RKO (cell line): ENCODE results near the gene SPAG5.

Source experiments
- DNase-seq: peaks from one replicate; pipeline ENCODE4 v3.0.0-alpha.2; 2016; ENCODE audit warnings: low spot score

SPAG5 gene

DNA sequence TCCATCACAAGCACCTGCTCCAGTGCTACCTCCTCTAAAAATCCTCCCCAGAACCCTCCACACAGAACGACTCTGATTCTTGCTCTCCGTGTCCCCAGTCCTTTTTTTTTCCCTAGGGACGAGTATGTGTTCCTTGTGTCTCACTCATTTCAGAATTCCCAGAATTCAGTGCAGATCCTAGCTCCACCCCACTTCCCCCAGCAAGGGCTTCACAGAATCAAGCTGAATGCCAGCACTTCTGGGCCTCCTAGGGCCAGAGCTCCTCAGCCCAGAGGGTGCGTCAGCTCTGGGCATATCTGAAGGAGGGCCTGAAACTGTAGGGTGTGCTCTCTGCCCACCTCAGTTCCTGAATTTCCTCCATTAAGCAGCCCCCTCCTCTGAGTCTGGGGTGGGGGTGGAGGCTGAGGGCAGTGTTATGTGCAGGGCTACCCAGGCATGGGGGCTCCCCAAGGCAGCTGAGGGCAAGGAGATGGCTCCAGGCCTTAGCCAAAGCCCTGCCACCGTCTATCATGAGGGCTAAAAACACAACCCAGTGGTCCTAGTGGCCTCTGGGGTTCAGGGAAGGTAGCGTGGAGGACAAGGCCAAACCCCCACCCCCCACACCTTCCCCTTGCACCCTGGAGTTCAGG lies 52.9 kb downstream of the SPAG5 start:
- DNase-seq: no peak

DNA sequence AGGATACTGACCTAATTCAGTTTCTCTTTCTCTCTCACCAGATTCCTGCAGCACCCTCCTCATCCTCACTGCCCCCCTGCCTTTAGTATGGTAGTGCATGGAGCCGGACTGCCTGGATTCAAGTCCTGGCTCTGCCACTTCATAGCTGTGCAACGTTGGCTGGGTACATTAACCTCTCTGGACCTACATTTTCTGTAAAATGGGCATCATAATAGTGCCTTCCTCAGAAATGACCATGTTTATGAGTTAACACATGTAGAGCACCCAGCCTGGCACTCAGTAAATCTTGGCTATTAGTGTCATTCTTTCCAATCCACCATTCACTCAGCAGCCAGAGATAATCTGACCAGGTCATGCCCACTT lies 53.7 kb downstream of the SPAG5 start:
- DNase-seq: no peak

DNA sequence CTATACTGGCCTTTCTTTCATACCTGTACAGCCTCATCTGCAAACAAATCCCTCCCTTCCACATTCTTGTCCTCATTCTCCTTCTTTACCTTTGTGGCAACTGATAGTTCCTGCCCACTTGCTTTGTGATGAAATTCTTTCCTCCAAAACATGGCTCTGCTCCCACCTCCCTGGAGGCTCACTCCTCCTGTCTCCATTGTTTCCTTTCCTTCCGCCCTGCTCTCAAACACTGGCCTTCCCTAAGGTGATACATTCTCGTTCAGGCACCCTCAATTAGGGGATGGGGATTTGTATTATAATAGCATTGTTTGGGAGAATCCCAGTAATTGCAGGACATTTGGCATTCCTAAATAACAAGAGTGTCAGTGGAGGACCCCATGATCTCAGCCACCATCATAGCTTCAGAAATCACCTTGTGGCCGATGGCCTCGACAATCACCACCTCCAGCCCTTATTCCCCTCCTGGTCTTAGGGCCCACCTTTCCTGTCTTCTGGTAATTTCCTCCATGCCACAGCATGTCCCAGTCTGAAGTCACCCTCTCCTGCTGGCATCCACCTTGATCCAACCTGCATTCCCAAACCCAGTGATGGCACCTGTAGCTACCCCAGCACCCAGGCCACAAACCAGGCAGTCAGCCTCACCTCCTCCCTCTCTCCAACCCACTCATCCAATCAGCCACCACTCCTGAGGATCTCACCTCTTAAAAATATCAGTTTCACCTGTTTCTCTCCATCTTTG lies 54.3 kb downstream of the SPAG5 start:
- no peak for DNase-seq

DNA sequence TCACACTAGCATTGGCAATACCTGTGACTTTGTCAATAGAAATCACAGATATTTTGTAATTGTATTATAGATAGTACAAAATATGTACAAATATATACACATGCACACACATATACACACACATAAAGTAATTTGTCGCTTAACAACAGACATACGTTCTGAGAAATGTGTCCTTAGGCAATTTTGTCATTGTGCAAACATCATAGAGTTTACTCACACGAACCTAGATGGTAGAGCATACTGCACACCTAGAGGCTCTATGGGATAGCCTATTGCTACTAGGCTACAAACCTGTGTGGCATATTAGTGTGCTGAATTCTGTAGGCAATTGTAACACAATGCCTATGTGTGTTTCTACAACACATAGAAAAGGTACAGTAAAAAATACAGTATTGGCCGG lies 57.4 kb downstream of the SPAG5 start:
- no peak for DNase-seq

DNA sequence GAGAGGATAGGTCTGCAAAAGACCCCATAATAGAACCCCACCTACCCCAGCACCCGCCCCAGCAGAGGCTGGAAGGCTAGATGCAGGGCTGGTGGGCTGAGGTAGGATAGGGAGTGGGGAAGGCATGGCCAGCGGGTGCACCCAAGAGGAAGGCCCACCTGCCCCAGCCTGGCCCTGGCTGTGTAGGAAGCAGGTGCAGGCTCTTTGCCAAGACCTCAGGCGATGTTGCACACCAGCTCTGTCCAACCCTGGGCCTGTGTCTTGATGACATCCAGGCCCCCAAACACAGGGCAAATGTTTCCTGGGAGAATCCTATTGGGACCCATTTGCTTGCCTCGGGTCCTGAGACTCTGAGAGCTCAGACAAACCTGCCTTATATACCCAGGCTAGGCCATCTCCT lies 58.6 kb downstream of the SPAG5 start:
- no peak for DNase-seq

DNA sequence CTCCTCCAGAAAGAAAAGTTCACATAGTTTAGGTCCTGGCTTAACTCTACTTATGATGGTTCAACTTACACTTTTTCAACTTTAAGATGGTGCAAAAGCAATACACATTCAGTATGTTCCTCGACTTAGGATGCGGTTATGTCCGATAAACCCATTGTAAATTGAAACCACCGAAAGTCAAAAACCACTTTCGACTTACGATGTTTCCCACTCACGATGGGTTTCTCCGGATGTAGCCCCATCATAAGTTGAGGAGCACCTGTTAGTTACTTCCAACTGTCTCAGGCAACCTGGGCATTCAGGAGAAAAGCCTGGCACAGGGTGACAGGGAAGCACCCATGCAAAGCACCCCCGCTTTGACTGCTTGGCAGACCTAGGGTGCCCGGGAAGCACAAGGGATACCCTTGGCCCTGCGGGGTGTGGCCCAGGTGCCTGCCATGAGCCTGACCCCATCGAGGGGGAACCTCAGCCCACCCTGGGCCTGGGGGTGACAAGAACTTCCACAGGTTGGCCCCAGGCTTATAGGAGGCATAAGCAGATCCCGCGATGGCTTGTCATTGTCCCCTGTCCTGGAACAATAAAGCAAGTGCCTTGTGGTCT lies 60.4 kb downstream of the SPAG5 start:
- DNase-seq: no peak

DNA sequence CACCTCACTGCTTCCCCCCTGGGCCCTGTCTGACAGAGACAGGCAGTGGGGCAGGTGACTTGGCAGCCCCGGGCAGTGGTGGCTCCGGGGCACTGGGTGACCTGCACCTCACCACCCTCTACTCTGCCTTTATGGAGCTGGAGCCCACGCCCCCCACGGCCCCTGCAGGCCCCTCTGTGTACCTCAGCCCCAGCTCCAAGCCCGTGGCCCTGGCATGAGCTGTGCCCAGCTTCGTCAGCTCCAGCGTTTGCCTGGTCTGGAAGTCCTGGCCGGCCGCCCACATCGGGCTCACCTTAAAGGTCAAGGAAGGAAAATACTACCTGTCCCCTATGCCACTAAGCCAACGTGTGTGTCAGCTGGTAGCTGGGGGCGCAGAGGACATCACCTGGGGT lies 61.6 kb downstream of the SPAG5 start:
- DNase-seq: no peak

DNA sequence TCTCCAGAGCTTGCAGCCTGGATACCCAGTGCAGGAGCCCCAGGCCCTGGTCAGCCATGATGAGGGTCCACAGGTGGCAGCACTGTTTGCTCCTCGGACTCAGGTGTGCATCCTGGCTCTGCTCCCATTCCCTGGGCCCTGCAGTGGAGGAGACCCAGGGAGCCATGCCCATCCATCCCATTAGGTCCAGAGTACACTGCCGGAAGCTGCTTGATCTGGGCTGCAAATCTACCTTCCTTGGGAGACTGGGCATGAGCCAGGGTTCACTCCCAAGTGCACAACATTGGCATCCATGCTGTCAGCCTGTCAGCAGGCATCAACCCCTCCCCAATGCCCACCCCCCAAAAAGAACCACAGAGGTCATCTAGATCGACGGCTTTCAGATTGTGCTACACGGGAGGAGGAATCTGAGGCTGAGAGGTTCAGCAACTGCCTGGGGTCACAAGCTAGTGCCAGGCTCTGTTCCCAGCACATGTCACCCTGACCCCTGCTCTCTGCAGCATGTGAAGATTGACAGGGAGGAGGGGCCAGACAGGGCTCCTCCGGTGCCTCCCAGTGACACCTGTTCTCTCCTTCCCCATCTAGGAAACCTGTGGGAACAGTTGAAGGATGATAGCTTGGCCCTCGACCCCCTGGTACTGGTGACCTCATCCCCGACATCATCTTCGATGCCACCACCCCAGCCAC lies 62.1 kb downstream of the SPAG5 start:
- no peak for DNase-seq

DNA sequence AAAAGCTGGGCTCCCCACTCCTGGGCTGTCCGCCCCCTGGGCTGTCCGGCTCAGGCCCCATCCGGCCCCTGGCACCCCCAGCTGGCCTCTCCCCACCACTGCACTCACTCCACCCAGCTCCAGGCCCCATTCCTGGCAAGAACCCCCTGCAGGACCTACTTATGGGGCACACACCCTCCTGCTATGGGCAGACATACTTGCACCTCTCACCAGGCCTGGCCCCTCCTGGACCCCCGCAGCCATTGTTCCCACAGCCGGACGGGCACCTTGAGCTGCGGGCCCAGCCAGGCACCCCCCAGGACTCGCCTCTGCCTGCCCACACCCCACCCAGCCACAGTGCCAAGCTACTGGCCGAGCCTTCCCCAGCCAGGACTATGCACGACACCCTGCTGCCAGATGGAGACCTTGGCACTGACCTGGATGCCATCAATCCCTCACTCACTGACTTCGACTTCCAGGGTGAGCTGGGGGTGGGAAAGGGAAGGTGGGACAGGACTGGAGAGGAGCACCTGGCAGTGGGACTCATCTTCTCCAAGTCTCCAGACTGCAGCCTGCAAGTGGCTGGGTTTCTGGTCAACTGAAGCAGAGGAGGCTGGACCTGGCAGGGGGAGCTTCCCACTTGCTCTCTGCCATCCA lies 64.0 kb downstream of the SPAG5 start:
- no peak for DNase-seq

DNA sequence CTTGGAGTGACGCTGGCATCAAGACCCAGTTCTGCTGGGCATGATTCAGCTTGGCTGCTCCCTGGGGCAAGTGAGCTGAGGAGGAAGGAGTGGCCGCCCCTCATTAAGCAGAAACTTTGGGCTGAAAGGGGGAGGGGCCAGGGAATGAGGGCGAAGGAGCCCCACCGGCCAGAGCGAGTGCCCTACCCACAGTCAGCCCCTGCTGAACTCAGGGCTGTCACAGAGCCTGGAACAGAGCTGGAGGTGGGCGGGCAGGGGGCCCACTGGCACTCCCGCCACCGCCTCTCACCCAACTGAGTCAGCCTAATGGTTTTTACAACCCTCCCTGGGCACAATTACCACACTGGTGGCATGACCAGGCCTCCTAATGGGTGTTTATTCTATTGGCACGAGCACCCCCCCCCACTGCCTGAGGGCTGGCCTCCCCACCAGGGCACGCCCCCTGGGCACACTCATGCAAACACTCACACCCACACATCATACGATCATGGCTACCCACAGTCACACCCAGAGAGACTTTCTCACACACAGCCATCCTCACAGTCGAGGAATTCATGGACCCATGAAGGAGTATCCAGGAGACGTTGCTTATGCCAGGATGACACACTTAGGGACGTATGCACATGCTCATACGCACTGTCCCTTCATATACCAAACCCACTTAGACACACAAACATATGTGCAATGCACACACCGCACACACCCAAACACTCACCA lies 65.6 kb downstream of the SPAG5 start:
- no peak for DNase-seq

DNA sequence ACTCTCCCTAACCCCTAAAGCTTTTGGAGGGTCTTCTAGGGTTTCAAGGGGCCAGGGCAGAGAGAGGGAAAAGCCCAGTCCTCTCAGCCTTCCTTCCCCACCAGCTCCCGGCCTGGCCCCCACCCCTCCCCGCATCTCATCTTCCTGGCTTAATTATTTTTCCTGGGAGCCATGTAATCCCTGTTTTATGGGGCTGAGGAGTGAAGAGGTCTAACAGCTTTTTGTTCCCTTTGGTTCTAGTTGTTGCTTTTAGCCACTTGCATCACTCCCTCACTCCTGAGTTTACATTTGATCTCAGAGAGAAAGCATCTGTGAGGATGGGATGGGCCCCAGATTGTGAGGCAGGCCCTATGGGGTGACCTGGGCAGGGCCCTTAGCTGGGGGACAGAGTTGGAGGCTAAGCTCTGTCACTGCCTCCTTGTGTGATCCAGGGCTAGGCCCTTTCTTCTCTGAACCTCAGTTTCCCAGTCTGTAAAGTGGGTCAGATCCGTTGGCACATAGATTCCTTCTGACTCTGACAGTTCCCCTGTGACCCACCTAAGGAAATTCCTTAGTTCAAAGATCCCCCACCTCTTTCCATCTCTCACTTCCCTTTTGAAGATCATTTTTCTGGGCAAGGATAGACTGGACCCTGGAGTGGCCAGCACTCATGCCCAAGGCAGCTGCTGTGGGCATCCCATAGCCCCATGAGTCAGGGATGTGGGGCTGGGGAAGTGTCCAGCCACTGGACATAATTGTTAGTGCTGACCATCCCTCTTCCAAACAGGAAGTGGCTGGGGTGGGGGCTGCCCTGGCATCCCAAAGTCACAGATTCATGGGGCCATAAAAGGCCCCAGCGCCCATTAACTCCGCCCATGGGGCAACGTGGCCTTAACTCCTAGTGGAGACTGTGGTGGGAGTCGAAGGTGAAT lies 66.5 kb downstream of the SPAG5 start:
- DNase-seq: no peak

DNA sequence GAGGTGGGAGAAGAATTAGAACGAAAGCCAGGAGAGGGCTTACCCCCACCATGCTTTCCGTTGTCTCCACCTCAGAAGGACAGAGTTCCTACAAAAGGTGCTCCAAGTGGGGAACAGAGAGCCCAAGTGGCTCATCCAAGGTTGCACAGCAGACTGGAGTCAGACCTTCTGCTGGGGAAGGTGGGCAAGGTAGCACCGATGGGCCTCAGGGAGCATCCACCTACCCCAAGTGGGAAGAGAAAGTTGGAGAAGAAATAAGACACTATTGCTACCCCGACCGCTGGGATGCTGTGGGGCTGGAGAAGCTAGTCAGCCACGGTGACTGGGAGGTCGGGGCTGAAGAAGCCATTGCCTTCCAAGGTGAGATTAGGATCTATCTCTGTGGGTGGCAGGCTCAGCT lies 67.9 kb downstream of the SPAG5 start:
- no peak for DNase-seq

DNA sequence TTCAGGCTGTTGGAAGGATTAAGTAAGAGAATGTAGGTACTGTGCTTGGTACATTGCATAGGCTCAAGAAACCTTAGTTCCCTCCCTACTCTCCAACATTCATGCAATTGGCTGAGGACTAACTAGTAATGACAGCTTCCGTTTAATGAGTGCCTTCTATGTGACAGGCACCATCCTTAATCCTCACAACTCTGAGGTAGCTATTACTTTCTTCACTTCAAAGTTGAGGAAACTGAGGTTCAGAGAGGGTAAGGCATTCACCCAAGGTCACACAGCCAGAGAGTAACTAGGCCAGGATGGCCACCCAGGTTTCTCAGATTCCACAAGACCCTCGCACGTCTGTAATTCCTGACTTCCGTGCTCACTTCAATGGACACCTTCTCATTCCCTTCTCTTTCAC lies 68.6 kb downstream of the SPAG5 start:
- no peak for DNase-seq

DNA sequence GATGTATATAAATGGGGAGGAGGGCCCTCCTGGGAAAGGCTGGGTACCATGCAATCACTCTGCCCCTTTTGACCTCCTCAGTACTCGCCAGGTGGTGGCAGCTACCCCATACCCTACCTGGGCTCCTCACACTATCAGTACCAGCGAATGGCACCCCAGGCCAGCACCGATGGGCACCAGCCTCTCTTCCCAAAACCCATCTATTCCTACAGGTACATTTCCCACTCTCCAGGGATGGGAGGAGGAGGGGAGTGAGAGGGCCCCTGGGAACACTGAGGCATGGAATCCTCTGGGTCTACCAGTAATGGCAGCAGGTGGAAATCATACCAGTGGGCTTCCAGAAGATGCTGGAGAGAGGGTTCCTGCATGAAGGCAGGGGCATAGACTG lies 69.8 kb downstream of the SPAG5 start:
- DNase-seq: no peak

DNA sequence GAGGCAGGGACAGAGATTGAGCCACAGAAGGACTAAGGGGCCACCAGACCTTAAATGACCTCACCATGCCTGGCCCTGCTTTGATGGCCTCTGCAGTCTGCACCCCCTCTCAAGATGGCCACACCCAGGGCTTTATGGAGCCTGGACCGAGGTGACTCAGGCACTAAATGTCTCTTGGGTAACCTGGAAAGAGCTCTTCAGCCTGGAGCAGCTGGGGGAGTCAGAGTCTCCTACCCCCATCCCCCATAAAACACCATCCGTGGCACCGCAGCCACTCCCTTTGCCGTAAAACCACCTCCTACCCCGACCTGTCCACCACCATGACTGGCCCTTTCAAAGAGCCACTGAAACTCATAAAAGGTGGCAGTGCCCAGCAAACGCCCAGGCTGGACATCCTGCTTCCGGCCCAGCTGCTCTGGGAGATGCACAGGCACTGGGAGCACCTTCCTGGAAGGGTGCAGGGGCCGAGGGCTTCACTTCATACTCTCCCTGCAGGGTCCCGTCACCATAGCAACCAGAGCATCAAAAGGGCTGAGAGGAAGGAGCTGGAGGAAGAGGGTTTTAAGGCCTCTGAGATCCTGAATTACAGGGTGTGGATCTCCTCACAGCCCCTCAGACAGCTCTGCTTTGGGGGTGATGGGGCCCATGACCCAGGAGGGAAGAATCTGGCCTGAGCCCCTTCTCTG lies 70.4 kb downstream of the SPAG5 start:
- no peak for DNase-seq

DNA sequence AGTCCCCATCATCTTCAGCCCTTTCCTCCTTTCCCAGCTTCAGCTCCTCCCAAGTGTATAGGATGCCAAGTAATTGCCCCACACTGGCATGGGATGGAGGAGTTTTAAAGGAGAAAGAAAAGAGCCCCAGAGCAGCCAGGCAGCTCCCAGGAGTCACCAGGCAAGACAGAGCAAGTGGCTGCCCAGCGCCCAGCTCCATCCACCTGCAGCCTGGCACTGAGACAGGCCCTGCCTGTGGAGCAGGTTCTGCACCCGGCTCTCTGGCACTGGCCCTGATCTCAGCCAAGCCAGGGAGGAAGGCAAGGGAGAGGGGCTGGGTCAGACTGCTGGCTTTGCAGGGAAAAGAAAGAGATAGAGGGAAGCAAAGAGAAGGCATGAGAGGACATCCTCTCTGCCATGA lies 71.0 kb downstream of the SPAG5 start:
- DNase-seq: no peak
